ENCODE results near the gene ZFYVE21. TPM values are rescaled to one million over a fixed set of nuclear protein-coding genes. Genes with fewer than 3 reads are reported as not detected.
A peak's percentile ranks its signal among the peaks of the same experiment; 100 is the strongest.

ZFYVE21 gene
- total RNA-seq, 1 donor from 2014 or later: 48.1 TPM

DNA sequence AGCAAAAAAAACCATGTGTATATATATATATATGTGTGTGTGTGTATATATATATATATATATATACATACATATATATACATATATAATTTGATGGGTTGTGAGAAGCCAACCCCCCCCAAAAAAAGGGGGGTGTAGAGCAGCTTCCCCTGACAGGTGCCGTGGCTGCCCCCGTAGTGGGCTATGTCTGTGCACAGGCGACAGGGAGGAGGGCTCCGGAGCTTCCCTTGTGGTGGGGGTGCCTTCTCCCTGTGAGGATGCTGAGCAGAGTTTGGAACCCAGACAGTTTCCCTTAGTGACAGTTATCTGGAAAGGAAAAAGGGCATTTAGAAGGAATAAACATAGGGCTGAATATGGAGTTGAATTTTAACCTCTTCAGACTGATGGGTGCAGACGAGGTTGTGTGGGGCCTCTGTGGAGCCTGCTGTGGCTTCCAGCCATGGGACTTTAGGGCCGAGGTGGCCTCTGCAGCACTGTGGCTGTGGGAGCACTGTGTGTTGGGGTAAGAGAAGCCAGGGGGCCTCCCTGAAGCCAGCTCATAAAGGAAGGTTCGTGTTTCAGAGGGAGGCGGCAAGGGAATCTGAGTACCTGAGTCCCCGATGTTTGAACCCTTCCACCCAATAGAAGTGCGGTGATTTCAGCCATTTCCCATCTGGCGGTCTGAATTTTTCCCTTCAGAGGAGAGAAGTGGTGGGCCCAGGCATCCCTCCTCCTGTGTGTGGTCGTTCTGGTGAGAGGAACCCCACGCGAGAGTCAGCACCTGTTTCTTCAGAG, 20.1 kb upstream of the ZFYVE21 start:
- H3K9me3 Mint-ChIP-seq (ENCODE audit: unreplicated experiment): no peaks in the 10 kb centered on the region
- DNase-seq (ENCODE audit: low spot score): no peak
- H3K4me1 Mint-ChIP-seq (ENCODE audit: unreplicated experiment): peaks cover 21% of the 10 kb centered on the region
- peaks cover 17% of the 10 kb centered on the region for H3K36me3 Mint-ChIP-seq (ENCODE audit: low read depth, unreplicated experiment)
- TF ChIP-seq, protein P1, sequence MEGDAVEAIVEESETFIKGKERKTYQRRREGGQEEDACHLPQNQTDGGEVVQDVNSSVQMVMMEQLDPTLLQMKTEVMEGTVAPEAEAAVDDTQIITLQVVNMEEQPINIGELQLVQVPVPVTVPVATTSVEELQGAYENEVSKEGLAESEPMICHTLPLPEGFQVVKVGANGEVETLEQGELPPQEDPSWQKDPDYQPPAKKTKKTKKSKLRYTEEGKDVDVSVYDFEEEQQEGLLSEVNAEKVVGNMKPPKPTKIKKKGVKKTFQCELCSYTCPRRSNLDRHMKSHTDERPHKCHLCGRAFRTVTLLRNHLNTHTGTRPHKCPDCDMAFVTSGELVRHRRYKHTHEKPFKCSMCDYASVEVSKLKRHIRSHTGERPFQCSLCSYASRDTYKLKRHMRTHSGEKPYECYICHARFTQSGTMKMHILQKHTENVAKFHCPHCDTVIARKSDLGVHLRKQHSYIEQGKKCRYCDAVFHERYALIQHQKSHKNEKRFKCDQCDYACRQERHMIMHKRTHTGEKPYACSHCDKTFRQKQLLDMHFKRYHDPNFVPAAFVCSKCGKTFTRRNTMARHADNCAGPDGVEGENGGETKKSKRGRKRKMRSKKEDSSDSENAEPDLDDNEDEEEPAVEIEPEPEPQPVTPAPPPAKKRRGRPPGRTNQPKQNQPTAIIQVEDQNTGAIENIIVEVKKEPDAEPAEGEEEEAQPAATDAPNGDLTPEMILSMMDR (IDR thresholded peaks at IDR 0.05; ENCODE audit: unreplicated experiment): no peak
- peak overlapping the region; percentile 77 for H3K27ac Mint-ChIP-seq (ENCODE audit: unreplicated experiment)
- H3K4me3 Mint-ChIP-seq (ENCODE audit: unreplicated experiment): peak overlapping the region; percentile 31
- peaks cover 9% of the 10 kb centered on the region for H3K27me3 Mint-ChIP-seq (ENCODE audit: unreplicated experiment)

DNA sequence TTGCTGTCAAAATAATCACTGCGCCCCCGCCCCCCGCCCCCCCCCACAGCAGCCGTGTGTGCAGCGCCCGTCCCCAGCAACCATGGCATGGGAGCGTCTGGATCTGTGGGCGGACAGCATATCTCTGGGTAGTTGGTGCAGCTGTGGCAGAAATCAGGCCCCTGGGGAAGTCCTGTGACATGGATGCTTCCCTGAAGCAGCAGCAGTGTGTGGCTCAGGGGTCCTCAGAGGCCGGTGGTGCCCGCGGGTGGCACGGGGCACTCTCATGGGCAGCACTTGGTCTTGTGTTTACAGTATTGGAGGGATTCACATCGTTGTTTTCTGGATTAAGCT, 19.6 kb upstream of the ZFYVE21 start:
- DNase-seq (ENCODE audit: low spot score): no peak
- Mint-ChIP-seq H3K27ac (ENCODE audit: unreplicated experiment) (peak overlapping the region; percentile 67), H3K9me3 (ENCODE audit: unreplicated experiment) (no peaks in the 10 kb centered on the region), H3K36me3 (ENCODE audit: low read depth, unreplicated experiment) (peaks cover 17% of the 10 kb centered on the region), H3K4me3 (ENCODE audit: unreplicated experiment) (no peak overlapping the region), H3K27me3 (ENCODE audit: unreplicated experiment) (peaks cover 13% of the 10 kb centered on the region), H3K4me1 (ENCODE audit: unreplicated experiment) (peaks cover 21% of the 10 kb centered on the region)
- TF ChIP-seq, protein P1 (IDR thresholded peaks at IDR 0.05; ENCODE audit: unreplicated experiment): no peak

DNA sequence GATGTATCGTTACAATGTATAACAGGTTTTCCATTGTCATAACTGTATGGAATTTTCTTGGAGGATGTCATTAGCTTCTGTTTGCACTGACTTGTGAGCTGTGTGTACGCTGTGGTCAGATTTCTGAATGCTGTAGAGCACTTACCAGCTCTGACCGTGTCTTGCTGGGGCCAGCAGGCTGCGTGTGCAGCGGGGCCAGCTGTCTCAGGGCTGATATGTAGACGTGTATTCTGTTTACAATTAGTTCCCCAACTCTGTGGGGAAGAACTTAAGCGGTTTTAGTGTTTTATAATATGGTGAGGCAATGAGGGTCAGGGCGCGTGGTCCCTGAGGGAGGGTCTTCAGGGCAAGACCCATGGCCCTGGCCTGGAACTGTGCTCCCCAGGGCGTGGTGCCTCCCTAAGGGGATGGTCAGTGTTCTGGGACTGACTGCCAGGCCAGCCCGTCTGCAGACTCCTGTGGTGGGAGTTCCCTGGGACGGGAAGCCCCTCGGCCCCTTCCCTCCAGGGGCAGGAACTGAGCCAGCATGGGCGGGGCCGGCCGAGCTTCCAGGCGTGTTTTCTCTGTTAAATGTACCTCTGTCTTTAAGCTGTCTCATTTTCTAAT, 19.0 kb upstream of the ZFYVE21 start:
- Mint-ChIP-seq H3K27me3 (ENCODE audit: unreplicated experiment) (peaks cover 13% of the 10 kb centered on the region), H3K36me3 (ENCODE audit: low read depth, unreplicated experiment) (peaks cover 17% of the 10 kb centered on the region), H3K27ac (ENCODE audit: unreplicated experiment) (peak overlapping the region; percentile 75), H3K9me3 (ENCODE audit: unreplicated experiment) (no peaks in the 10 kb centered on the region), H3K4me1 (ENCODE audit: unreplicated experiment) (peaks cover 21% of the 10 kb centered on the region), H3K4me3 (ENCODE audit: unreplicated experiment) (no peak overlapping the region)
- TF ChIP-seq, protein P1 (IDR thresholded peaks at IDR 0.05; ENCODE audit: unreplicated experiment): no peak
- no peak for DNase-seq (ENCODE audit: low spot score)

DNA sequence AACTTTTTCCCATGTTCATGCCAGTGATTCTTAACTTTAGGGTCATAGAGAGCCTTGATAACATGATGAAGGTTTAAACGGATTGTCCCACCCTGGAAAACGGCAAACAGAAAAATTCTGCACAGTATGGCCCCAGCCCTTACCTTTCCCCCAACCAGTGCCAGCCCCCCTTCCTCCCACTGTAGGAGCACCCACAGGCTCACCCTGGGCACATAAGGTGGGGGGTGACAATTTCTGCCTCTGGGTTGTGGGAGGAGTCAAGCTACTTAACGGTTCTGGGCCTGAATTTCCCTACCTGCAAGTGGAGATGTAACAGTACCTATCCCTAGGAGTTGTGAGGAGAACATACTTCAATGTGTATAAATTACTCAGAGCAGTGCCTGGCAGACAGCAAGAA, 18.4 kb upstream of the ZFYVE21 start:
- H3K27ac Mint-ChIP-seq (ENCODE audit: unreplicated experiment): peak overlapping the region; percentile 75
- peaks cover 21% of the 10 kb centered on the region for H3K4me1 Mint-ChIP-seq (ENCODE audit: unreplicated experiment)
- H3K9me3 Mint-ChIP-seq (ENCODE audit: unreplicated experiment): no peaks in the 10 kb centered on the region
- peaks cover 15% of the 10 kb centered on the region for H3K27me3 Mint-ChIP-seq (ENCODE audit: unreplicated experiment)
- no peak overlapping the region for H3K4me3 Mint-ChIP-seq (ENCODE audit: unreplicated experiment)
- DNase-seq (ENCODE audit: low spot score): no peak
- H3K36me3 Mint-ChIP-seq (ENCODE audit: low read depth, unreplicated experiment): peaks cover 17% of the 10 kb centered on the region
- TF ChIP-seq, protein P1 (IDR thresholded peaks at IDR 0.05; ENCODE audit: unreplicated experiment): no peak
